HG02840 (cell line): ENCODE data around the gene KLHL21.
A peak's percentile ranks its signal among the peaks of the same experiment; 100 is the strongest.

ENCODE experiments used
- ATAC-seq: cut with Tn5 transposase; IDR thresholded peaks from one replicate; pipeline ENCODE4 v1.9.1; 2021; ENCODE audit warnings: mild to moderate bottlenecking, moderate library complexity, moderate number of reproducible peaks; ENCODE audit not compliant: unreplicated experiment, low FRiP score

Gene KLHL21

DNA sequence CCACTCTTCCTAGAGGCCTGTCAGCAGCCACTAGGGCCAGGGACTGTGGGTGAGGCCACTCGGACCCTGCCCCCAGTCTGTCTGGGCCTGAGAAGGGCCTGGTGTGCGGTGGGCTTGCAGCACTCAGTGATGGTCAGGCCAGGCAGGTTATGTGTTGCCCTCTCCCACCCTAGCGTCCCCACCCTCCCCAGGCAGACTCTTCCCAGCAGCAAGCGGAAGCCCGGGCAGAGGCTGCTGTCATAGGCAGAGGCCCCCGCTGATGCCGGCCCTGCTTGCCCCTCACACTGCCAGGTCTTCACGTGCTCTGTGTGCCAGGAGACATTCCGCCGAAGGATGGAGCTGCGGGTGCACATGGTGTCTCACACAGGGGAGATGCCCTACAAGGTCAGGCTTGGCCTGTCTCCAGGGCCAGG is 16.3 kb downstream of the KLHL21 start:
- ATAC-seq, result no peak

DNA sequence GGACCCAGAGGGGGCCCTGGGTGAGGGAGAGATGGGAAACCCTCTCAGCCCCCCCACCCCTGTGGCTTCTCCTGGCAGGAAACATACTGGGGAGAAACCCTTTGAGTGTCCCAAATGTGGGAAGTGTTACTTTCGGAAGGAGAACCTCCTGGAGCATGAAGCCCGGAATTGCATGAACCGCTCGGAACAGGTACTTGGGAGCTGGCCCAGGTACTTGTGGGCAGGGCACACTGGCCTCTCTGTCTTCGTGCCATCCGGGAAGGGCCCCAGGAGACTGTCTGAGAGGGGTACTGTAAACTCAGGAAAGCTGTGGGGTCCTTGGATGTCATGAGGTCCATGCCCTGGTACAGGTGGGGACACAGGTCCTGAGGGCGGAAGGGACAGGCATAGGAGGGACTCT is 16.8 kb downstream of the KLHL21 start:
- no peak for ATAC-seq

DNA sequence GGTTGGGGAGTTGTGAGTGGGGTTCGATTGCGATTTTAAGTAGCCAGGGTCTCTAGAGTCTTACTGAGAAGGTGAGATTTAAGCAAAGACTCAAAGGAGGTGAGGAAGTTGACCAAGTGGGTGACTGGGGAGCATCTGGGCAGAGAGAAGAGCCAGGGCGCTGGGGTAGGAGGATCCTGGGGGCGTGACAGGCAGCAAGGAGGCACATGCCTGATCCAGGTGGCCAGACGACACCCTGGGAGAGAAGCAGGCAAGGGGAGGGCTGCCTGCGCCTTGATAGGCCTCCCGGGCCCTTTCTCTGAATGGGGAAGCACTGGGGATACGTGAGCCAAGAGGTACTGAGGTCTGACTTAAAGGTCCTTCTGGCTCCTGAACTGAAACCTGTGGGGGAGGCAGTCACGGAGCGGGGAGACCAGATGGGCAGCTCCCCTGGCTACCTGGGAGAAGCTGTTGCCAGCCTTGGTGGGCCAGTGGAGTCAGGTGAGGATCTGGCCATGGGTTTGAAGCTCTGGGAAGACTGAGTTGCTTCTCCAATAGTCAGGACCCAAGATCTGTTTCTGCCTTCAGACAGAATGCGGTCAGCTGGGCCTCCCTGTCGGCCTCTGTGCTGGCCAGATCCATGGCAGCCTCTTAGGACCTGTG is 17.5 kb downstream of the KLHL21 start:
- no peak for ATAC-seq

DNA sequence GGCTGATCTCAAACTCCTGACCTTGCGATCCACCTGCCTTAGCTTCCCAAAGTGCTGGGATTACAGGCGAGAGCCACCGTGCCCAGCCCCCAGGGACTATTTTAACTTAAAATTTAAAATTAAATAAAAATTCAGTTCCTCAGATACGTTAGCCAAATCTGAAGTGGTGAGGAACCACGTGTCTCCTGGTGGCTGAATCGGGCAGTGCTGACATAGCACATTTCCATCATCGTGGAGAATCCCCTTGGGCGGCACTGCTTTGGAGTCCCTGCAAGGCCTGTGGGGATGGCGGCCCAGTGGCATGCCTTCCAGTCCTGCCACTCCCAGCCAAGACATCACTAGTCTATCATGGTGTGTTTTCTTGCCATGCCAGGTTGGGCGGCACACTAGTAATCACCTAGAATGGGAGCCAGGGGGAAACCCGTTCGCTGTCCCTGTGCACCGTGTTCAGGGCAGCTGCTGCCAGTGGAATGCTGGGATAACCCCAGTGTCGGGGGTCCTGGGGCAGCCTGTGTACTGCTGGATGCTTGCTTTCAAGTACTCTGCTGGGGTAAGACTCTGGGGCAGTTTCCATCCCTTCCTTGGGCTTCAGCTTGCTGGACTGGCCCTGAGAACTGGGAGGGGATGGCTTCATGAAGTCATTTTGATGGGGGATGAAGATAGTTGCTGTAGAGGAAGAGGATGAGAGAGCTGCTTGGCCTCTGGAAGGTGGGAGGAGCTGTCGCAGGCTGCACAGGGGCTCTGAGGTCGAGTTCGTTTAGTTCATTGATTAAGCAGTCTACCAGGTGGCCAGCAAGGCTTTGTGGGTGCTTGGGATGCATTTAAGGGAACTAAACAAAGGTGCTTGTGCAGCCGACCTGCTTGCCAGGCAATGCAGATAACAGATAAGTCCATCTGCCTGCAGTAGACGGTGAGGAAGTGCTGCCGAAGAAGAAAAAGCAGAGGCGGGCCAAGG is 18.3 kb downstream of the KLHL21 start:
- no peak for ATAC-seq

DNA sequence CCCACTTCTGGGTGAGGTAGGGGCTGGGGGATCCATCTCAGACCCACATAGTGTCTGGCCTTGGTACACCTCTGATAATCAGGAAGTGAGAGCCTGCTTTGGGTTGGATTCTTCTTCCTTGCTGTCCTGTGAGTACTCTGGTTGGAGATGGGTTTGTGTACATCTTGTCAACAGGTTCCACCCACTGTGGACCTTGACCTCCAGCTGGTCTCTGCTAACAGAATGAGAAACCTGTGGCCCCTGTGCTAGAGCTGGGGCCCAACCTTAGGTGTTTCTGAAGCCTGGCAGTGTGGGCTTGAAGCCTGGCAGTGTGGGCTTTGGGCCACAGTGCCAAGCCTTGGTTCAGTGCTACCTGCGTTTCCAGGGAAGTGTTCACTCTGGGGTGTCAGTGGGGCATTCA is 20.3 kb downstream of the KLHL21 start:
- no peak for ATAC-seq

DNA sequence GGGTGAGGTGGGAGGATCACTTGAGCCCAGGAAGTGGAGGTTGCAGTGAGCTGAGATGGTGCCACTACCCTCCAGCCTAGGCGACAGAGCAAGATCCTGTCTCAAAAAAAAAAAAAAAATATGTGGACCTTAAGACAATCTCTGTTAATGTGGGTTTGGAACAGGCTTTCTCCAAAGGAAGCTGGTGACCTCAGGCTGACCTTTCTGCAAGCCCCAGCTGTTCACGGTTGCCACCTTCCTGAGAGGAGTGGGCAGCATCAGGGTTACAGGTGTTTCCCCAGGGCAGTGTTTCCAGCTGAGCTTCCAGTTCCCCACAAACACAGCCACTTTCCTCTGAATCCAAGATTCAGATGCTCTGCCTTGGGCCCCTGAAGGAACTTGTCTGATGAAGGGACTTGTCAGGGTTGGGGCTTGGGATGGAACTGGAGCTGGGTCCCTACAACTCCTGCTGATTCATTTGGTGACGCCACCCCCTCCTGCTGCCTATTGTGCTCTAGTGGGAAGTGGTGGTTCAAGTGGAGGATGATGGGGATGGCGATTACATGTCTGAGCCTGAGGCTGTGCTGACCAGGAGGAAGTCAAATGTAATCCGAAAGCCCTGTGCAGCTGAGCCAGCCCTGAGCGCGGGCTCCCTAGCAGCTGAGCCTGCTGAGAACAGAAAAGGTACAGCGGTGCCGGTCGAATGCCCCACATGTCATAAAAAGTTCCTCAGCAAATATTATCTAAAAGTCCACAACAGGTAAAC is 20.9 kb downstream of the KLHL21 start:
- ATAC-seq, result no peak

DNA sequence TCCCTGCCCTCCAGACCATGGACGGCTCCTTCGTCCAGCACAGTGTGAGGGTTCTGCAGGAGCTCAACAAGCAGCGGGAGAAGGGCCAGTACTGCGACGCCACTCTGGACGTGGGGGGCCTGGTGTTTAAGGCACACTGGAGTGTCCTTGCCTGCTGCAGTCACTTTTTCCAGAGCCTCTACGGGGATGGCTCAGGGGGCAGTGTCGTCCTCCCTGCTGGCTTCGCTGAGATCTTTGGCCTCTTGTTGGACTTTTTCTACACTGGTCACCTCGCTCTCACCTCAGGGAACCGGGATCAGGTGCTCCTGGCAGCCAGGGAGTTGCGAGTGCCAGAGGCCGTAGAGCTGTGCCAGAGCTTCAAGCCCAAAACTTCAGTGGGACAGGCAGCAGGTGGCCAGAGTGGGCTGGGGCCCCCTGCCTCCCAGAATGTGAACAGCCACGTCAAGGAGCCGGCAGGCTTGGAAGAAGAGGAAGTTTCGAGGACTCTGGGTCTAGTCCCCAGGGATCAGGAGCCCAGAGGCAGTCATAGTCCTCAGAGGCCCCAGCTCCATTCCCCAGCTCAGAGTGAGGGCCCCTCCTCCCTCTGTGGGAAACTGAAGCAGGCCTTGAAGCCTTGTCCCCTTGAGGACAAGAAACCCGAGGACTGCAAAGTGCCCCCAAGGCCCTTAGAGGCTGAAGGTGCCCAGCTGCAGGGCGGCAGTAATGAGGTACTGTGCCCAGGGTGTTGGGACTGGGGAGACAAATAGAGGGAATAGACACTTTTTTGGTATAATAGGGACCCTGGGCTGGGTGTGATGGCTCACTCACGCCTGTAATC is 21.9 kb downstream of the KLHL21 start:
- no peak for ATAC-seq

DNA sequence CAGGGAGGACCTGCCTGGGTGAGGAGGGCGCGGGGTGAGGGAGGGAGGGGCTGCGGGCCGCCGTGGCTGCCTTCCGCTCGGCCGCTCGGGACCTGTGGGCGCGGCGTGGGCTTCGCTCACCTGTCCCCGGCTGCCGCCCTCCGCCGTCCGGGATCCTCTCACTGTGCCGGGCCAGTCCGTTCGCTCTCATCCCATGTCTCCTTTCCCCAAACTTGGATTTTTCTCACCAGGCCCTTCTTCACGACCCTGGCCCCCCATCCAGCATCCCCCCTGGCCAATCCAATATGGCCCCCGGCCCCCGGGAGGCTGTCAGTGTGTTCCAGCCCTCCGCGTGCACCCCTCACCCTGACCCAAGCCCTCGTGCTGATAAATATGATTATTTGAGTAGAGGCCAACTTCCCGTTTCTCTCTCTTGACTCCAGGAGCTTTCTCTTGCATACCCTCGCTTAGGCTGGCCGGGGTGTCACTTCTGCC is 22.5 kb downstream of the KLHL21 start:
- ATAC-seq, result no peak

DNA sequence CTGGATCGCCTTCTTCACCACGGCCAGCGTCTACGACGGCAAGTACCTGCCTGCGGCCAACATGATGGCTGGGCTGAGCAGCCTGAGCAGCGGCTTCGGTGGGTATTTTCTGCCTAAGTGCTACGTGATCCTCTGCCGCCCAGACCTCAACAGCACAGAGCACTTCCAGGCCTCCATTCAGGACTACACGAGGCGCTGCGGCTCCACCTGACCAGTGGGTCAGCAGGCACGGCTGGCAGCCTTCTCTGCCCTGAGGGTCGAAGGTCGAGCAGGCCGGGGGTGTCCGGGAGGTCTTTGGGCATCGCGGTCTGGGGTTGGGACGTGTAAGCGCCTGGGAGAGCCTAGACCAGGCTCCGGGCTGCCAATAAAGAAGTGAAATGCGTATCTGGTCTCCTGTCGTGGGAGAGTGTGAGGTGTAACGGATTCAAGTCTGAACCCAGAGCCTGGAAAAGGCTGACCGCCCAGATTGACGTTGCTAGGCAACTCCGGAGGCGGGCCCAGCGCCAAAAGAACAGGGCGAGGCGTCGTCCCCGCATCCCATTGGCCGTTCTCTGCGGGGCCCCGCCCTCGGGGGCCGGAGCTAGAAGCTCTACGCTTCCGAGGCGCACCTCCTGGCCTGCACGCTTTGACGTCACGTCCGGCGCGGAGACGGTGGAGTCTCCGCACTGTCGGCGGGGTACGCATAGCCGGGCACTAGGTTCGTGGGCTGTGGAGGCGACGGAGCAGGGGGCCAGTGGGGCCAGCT is 23.1 kb downstream of the KLHL21 start, which contains the start of gene ZBTB48:
Gene ZBTB48, plus strand, starts transcription at position 621 of the 745 bp plus-strand sequence. CDS start 616 bp downstream, outside the sequence.
- ATAC-seq, result peak; percentile 96

DNA sequence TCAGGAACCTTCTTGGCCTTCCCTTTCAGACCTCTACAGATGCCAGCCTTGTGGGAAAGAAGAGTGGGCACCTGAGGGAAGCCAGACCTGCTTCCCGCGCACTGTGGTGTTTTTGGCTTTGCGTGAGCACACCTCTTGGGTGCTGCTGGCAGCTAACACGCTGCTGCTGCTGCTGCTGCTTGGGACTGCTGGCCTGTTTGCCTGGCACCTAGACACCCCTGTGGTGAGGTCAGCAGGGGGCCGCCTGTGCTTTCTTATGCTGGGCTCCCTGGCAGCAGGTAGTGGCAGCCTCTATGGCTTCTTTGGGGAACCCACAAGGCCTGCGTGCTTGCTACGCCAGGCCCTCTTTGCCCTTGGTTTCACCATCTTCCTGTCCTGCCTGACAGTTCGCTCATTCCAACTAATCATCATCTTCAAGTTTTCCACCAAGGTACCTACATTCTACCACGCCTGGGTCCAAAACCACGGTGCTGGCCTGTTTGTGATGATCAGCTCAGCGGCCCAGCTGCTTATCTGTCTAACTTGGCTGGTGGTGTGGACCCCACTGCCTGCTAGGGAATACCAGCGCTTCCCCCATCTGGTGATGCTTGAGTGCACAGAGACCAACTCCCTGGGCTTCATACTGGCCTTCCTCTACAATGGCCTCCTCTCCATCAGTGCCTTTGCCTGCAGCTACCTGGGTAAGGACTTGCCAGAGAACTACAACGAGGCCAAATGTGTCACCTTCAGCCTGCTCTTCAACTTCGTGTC is 23.9 kb downstream of the KLHL21 start:
- no peak for ATAC-seq

DNA sequence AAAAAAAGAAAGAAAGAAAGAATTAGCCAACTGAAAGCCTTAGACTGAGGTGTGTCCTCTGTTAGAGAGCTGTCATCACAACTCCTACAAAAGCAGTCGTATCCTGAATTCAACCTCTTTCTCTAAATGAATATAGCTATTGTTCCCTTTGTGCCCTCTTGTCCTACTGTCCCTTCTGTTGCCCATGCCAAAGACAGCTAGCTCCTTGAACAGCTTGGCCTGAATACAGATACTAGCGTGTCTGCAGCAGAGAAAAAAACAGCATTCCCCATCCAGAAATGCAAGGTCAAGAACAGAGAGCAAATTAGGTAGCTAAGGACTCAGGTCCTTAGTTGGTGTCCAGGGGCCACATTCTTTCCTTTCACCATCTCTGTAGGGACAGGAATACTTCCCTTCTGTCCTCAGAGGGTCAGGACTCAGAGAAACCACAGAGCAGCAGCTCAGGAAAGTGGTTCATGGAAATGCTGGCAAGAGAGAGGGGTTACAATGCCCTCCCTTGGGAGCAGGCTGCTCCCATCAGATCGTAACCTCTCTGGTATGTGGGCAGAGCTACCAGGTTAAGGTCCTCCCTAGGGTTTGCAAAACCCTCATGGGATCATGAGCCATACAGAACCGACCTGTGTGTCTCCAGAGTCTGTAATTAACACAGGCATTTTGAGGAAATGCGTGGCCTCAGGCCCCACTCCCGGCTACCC is 24.7 kb downstream of the KLHL21 start:
- ATAC-seq, result no peak

DNA sequence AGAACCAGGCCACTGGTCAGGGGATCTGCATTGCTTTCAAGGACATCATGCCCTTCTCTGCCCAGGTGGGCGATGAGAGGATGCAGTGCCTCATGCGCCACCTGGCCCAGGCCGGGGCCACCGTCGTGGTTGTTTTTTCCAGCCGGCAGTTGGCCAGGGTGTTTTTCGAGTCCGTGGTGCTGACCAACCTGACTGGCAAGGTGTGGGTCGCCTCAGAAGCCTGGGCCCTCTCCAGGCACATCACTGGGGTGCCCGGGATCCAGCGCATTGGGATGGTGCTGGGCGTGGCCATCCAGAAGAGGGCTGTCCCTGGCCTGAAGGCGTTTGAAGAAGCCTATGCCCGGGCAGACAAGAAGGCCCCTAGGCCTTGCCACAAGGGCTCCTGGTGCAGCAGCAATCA is 27.9 kb downstream of the KLHL21 start:
- no peak for ATAC-seq

DNA sequence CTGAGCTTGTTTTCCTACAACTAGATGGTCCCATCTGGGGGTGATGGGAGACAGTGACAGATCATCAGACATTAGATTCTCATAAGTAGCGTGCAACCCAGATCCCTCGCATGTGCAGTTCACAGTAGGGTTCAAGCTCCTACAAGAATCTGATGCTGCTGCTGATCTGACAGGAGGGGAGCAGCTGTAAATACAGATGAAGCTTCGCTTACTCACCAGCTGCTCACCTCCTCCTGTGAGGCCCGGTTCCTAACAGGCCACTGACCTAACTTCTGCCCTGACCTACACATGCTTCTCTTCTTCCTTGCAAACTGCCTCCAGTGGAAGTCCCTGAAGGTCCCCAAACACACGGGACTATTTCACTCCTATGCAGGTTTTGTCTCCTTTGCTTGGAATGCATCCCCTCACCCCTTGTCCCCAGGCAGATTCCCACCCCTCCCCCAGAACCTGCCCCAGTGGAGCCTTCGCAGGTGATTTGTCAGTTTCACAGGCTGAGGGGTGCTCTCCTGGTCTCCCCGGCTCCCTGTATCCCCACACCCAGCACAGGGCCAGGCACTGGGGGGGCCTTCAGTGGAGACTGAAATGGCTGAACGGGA is 28.5 kb downstream of the KLHL21 start:
- ATAC-seq, result no peak

DNA sequence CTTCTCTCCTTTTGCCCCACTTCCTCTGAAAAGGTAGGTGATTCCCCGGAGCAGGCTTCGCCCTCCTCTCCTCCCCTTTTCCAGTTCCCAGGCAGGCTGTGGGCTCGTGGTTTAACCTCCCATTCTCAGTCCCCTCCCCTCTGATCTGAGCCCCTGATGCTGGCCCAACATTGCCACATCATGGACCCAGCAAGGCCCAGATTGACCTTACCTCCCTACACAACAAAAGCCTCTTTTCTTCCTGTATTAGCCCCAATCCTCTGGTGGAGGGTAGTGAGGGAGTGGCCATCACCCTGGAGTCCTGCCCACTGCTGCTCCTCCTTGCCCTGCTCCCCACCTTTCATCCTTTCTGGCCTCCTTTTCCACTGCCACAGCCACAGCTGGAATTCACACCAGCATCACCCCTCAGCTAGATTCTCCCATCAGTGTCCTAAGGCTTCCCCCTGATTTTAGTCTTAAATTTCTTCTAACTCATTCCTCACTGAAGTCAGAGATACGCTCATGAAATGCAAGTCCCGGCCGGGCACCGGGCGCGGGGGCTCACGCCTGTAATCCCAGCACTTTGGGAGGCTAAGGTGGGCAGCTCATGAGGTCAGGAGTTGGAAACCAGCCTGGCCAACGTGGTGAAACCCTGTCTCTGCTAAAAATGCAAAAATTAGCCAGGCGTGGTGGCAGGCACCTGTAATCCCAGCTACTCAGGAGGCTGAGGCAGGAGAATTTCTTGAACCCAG is 29.9 kb downstream of the KLHL21 start:
- ATAC-seq, result no peak

DNA sequence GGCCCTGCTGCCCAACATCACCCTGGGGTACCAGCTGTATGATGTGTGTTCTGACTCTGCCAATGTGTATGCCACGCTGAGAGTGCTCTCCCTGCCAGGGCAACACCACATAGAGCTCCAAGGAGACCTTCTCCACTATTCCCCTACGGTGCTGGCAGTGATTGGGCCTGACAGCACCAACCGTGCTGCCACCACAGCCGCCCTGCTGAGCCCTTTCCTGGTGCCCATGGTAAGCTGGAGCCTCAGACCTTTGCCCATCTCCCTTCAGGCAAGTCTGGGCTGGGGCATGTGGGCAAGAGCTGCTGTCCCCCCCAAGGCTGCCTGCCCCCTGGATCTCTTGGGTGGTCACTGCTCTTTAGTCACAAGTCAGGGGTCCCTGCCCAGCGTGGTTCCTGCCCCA is 31.7 kb downstream of the KLHL21 start:
- ATAC-seq, result no peak

DNA sequence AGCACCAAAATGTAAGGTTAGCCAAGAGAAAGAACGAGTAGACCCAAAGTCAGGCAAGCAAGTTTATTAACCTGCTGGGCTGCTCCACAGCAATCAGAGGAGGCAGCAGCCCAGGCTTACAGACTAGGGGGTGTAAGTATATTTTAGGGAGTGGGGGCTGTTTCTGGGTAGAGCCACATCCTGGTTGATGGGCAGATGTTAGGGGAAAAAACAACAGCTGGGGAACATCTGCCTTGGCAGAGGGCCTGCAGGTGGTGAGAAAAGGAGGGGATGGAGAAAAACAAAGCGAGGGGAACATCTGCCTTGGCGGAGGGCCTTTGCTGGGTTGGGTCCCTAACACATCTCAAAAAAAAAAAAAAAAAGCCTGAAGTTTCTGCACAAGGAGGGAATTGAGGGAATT is 32.6 kb downstream of the KLHL21 start:
- no peak for ATAC-seq

DNA sequence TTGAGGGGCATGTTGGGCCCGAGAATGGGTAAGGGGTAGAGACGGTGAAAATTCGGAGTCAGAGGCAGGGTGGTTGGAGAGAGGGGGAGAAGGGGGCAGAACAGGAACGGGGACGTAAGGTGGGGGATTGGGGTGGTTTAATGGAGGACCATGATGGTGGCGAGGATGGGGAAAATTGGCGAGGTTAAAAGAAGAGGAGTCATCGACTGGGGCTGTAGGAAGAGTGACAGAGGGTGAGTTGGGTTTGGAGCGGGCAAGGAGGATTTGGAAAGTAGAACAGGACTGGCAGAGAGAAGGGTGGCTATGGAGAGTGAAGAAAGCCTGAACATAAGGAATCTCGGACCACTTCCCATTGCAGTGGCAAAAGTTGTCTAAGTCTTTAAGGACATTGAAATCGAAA is 33.6 kb downstream of the KLHL21 start:
- no peak for ATAC-seq
